Tibial nerve (tissue), 4 donors: ENCODE measurements around the gene ST14. TPM values are rescaled to one million over a fixed set of nuclear protein-coding genes. Genes with fewer than 3 reads are reported as not detected.

Experiments used
- DNase-seq, 2 donors: peaks; one replicate each; pipeline ENCODE4 v3.0.0-alpha.2; 2019; ENCODE audit warnings: low spot score in 2 of 2
- H3K27ac ChIP-seq, 4 donors: fragments of 200-600 bp; sonication (generic) in 3 of 4; one replicate each; pipeline ENCODE4 v1.5.1; 2017 to 2019; ENCODE audit warnings: mild to moderate bottlenecking in 1 of 4
- H3K27me3 ChIP-seq, 2 donors: fragments of 200-600 bp; sonication (generic) in 1 of 2; one replicate each; pipeline versions ENCODE4 v1.5.1 to v1.6.0; 2017 to 2019
- H3K36me3 ChIP-seq, 3 donors: fragments of 200-600 bp; sonication (generic); one replicate each; pipeline ENCODE4 v1.5.1; 2018 to 2019
- H3K4me1 ChIP-seq, 4 donors: fragments of 200-600 bp; sonication (generic) in 3 of 4; one replicate each; pipeline ENCODE4 v1.5.1; 2017 to 2019
- H3K4me3 ChIP-seq, 4 donors: fragments of 200-600 bp; sonication (generic) in 3 of 4; one replicate each; pipeline ENCODE4 v1.5.1; 2017 to 2019; ENCODE audit warnings: mild to moderate bottlenecking in 1 of 4, moderate library complexity in 1 of 4
- H3K9me3 ChIP-seq, 4 donors: fragments of 200-600 bp; sonication (generic) in 3 of 4; one replicate each; pipeline ENCODE4 v1.5.1; 2017 to 2019
- CTCF ChIP-seq, 5 experiments: fragments of 200-600 bp in 3 of 5; fragments of 450-650 bp in 2 of 5; sonication (generic) in 3 of 5; IDR thresholded peaks; one replicate each; pipeline ENCODE4 v1.5.1; 2016 to 2019; ENCODE audit warnings: antibody characterized with exemption in 5 of 5, mild to moderate bottlenecking in 3 of 5, moderate library complexity in 2 of 5
- EP300 ChIP-seq, 2 donors: sonication (generic); formaldehyde crosslinking; IDR thresholded peaks; one replicate each; pipeline ENCODE4 v1.6.1; 2017; ENCODE audit warnings: antibody characterized with exemption in 2 of 2, mild to moderate bottlenecking in 1 of 2
- POLR2A ChIP-seq, 2 donors: fragments of 450-650 bp; IDR thresholded peaks; one replicate each; pipeline ENCODE4 v1.6.1; 2017; ENCODE audit warnings: antibody characterized with exemption in 2 of 2, mild to moderate bottlenecking in 2 of 2, moderate library complexity in 2 of 2
- WGBS, 2 donors: methylation state at CpG; one replicate each; pipeline ENCODE4 v1.1.5; 2018; 5-methylcytosine and 5-hydroxymethylcytosine counted together
- total RNA-seq, 4 donors: library from RNA; depleted of rRNA; stranded (reverse); fragments of >200 nt; gene quantifications; one replicate each; pipeline ENCODE4 v1.1.0, GENCODE V29; 2016

The ST14 gene
- total RNA-seq, 4 donors from 2014 or later = 1.5 to 10.8 (median 2.6) TPM

- H3K36me3 ChIP-seq = peaks cover 0 to 69% (median 3%) of the 10 kb centered on the region in 3 donors
- no peaks in the 10 kb centered on the region for H3K27me3 ChIP-seq
- peaks cover 0 to 17% (median 12%) of the 10 kb centered on the region in 4 donors for H3K4me1 ChIP-seq
- no peak for DNase-seq
- TF ChIP-seq EP300 (IDR thresholded peaks at IDR 0.05) = no peak
- TF ChIP-seq CTCF (IDR thresholded peaks at IDR 0.05) = no peak
- no peak for TF ChIP-seq POLR2A (IDR thresholded peaks at IDR 0.05)
- WGBS, 2 donors = 53 to 63% methylated on average over 10 of the region's 10 CpGs
- peak overlapping the region in 2 of 4 donors; percentile 24 to 29 for H3K27ac ChIP-seq
- H3K4me3 ChIP-seq = no peak overlapping the region
- no peaks in the 10 kb centered on the region for H3K9me3 ChIP-seq
Measured at GRCh38 chr11:130144141-130144540, 15.4 kb upstream of the ST14 start.

- Histone ChIP-seq H3K4me1 (peaks cover 0 to 17% (median 12%) of the 10 kb centered on the region in 4 donors), H3K36me3 (peaks cover 0 to 61% (median 3%) of the 10 kb centered on the region in 3 donors), H3K27me3 (no peaks in the 10 kb centered on the region), H3K9me3 (no peaks in the 10 kb centered on the region), H3K4me3 (no peak overlapping the region), H3K27ac (peak overlapping the region in 3 of 4 donors; percentile 9 to 82 (median 72))
- no peak for DNase-seq
- TF ChIP-seq POLR2A (IDR thresholded peaks at IDR 0.05) = no peak
- no peak for TF ChIP-seq EP300 (IDR thresholded peaks at IDR 0.05)
- WGBS, 2 donors = 68 to 81% methylated on average over 7 of the region's 7 CpGs
Measured at GRCh38 chr11:130144861-130145281, 14.7 kb upstream of the ST14 start.

GRCh38 chr11:130145311-130145812 lies 14.2 kb upstream of the ST14 start:
- no peak for DNase-seq
- Histone ChIP-seq H3K4me3 (no peak overlapping the region), H3K27me3 (no peaks in the 10 kb centered on the region), H3K27ac (peak overlapping the region in 3 of 4 donors; percentile 9 to 82 (median 72)), H3K9me3 (no peaks in the 10 kb centered on the region), H3K36me3 (peaks cover 0 to 56% (median 3%) of the 10 kb centered on the region in 3 donors), H3K4me1 (peaks cover 0 to 17% (median 12%) of the 10 kb centered on the region in 4 donors)
- TF ChIP-seq POLR2A (IDR thresholded peaks at IDR 0.05) = no peak
- no peak for TF ChIP-seq EP300 (IDR thresholded peaks at IDR 0.05)
- TF ChIP-seq CTCF (IDR thresholded peaks at IDR 0.05) = no peak
- 71 to 94% methylated on average over 3 of the region's 3 CpGs for WGBS, 2 donors

- H3K4me3 ChIP-seq = no peak overlapping the region
- H3K9me3 ChIP-seq = no peaks in the 10 kb centered on the region
- 58 to 65% methylated on average over 15 of the region's 15 CpGs for WGBS, 2 donors
- no peaks in the 10 kb centered on the region for H3K27me3 ChIP-seq
- H3K4me1 ChIP-seq = peaks cover 0 to 17% (median 12%) of the 10 kb centered on the region in 4 donors
- H3K36me3 ChIP-seq = peaks cover 0 to 52% (median 3%) of the 10 kb centered on the region in 3 donors
- TF ChIP-seq POLR2A (IDR thresholded peaks at IDR 0.05) = no peak
- peak in 2 of 5 experiments; percentile 21 to 24 for TF ChIP-seq CTCF (IDR thresholded peaks at IDR 0.05)
- peak overlapping the region; percentile 7 to 82 (median 72) for H3K27ac ChIP-seq
- no peak for DNase-seq
Measured at GRCh38 chr11:130145975-130146776, 13.4 kb upstream of the ST14 start.

GRCh38 chr11:130146796-130147195 lies 12.8 kb upstream of the ST14 start:
- Histone ChIP-seq H3K9me3 (no peaks in the 10 kb centered on the region), H3K4me1 (peaks cover 0 to 17% (median 12%) of the 10 kb centered on the region in 4 donors), H3K36me3 (peaks cover 0 to 46% (median 3%) of the 10 kb centered on the region in 3 donors), H3K4me3 (no peak overlapping the region), H3K27me3 (no peaks in the 10 kb centered on the region), H3K27ac (peak overlapping the region; percentile 7 to 82 (median 72))
- WGBS, 2 donors = 45 to 49% methylated on average over 5 of the region's 5 CpGs
- peak in 1 of 2 donors; percentile 60 for DNase-seq
- peak in 1 of 2 donors; percentile 77 for TF ChIP-seq EP300 (IDR thresholded peaks at IDR 0.05)
- peak in 1 of 2 donors; percentile 11 for TF ChIP-seq POLR2A (IDR thresholded peaks at IDR 0.05)
- TF ChIP-seq CTCF (IDR thresholded peaks at IDR 0.05) = no peak
